Stimulated activated CD4-positive, alpha-beta T cell treated with anti-CD3 and anti-CD28 coated beads, Interleukin-4, amount 100 ng/mL, for 1 hour (primary cell): ENCODE data around the gene DLX2.
"Not testable (repeated sequence)": the region's sequence is repeated elsewhere in the genome, so short reads cannot be mapped to it uniquely, and the experiment has no call there.

ENCODE experiments used
- DNase-seq: peaks from one replicate; pipeline ENCODE4 v3.0.0-alpha.2; 2020

The DLX2 gene

GRCh38 chr2:172102391-172103359, at the start of gene DLX2:
Gene DLX2, minus strand, starts transcription at chr2:172102900. Its CDS starts 362 bp downstream, at chr2:172102538.
- peak; percentile 70 for DNase-seq

GRCh38 chr2:172147944-172148650, 45.4 kb upstream of the DLX2 start:
- DNase-seq, result no peak

- no peak for DNase-seq
These were observed 41.1 kb upstream of the DLX2 start for GRCh38 chr2:172143817-172144216.

- DNase-seq, result not testable (repeated sequence)
These were observed 36.0 kb upstream of the DLX2 start for GRCh38 chr2:172138727-172139126.

GRCh38 chr2:172137943-172138342, 35.2 kb upstream of the DLX2 start:
- DNase-seq, result no peak

- DNase-seq, result no peak
These were observed 34.4 kb upstream of the DLX2 start for GRCh38 chr2:172137109-172137508.

- DNase-seq, result no peak
These were observed 32.7 kb upstream of the DLX2 start for GRCh38 chr2:172135446-172135845.

GRCh38 chr2:172134270-172134669, 31.6 kb upstream of the DLX2 start:
- no peak for DNase-seq

- DNase-seq, result no peak
These were observed 29.2 kb upstream of the DLX2 start for GRCh38 chr2:172131713-172132555.

- no peak for DNase-seq
These were observed 26.7 kb upstream of the DLX2 start for GRCh38 chr2:172129404-172129803.

GRCh38 chr2:172128484-172128883, 25.8 kb upstream of the DLX2 start:
- no peak for DNase-seq

GRCh38 chr2:172120118-172120517, 17.4 kb upstream of the DLX2 start:
- DNase-seq, result no peak

- no peak for DNase-seq
These were observed 16.4 kb upstream of the DLX2 start for GRCh38 chr2:172119089-172119488.

- DNase-seq, result no peak
These were observed 13.4 kb upstream of the DLX2 start for GRCh38 chr2:172116107-172116506.

GRCh38 chr2:172114579-172114978, 11.9 kb upstream of the DLX2 start:
- DNase-seq, result no peak

- not testable (repeated sequence) for DNase-seq
These were observed 11.5 kb upstream of the DLX2 start for GRCh38 chr2:172114176-172114575.

GRCh38 chr2:172113617-172114016, 10.9 kb upstream of the DLX2 start:
- DNase-seq, result no peak

- DNase-seq, result no peak
These were observed 7.5 kb upstream of the DLX2 start for GRCh38 chr2:172109988-172110811.

- no peak for DNase-seq
These were observed 6.7 kb upstream of the DLX2 start for GRCh38 chr2:172109256-172109987.

- DNase-seq, result no peak
These were observed 5.9 kb upstream of the DLX2 start for GRCh38 chr2:172108587-172108930.
